ENCODE measurements around the gene NDRG2. TPM values are rescaled to one million over a fixed set of nuclear protein-coding genes. Genes with fewer than 3 reads are reported as not detected.

NDRG2 gene
- total RNA-seq, 1 donor from 2014 or later, result 11.8 TPM

DNA sequence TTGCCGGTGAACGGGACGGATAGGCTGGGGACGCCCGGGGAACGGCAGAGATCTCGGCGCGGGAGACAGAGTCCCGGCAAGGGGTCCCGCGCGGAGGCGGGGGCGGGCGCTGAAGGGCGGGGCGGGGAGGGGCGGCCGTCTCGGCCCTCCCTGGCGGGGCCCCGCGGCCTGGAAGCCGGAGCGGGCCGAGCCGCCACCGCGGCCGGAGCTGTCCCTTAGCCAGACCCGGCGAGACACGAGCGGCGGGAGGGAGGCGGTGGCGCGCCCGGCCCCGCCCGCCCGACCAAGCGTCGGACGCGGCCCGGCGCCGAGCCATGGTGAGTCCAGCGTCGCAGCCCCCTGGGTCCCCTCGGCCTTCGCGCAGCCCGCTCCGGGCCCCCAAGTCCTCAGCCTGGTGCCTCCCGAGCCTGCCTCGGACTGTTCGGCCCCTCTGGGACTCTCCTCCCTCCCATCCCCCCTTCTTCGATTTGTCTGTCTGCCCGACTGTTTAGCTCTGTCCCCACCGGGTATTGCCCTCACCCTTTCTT is 45.3 kb upstream of the NDRG2 start, which contains the start of gene ARHGEF40:
Gene ARHGEF40 (plus strand): TSS at position 222 of the 527 bp plus-strand sequence. CDS start 93 bp downstream, at position 315.
- H3K9me3 Mint-ChIP-seq (ENCODE audit: unreplicated experiment), result no peaks in the 10 kb centered on the region
- peak within 1 kb of the TSS; percentile 99 for H3K4me2 ChIP-seq (ENCODE audit: low read length)
- H3K4me3 ChIP-seq (ENCODE audit: insufficient read depth, low read depth, low read length), result peak within 1 kb of the TSS; percentile 81
- H3K4me3 Mint-ChIP-seq (ENCODE audit: unreplicated experiment), result peak within 1 kb of the TSS; percentile 94
- FAIRE-seq, result no peak
- no peak for TF ChIP-seq EZH2 (IDR thresholded peaks at IDR 0.05; ENCODE audit: insufficient read depth, low read length)
- TF ChIP-seq, protein P1, sequence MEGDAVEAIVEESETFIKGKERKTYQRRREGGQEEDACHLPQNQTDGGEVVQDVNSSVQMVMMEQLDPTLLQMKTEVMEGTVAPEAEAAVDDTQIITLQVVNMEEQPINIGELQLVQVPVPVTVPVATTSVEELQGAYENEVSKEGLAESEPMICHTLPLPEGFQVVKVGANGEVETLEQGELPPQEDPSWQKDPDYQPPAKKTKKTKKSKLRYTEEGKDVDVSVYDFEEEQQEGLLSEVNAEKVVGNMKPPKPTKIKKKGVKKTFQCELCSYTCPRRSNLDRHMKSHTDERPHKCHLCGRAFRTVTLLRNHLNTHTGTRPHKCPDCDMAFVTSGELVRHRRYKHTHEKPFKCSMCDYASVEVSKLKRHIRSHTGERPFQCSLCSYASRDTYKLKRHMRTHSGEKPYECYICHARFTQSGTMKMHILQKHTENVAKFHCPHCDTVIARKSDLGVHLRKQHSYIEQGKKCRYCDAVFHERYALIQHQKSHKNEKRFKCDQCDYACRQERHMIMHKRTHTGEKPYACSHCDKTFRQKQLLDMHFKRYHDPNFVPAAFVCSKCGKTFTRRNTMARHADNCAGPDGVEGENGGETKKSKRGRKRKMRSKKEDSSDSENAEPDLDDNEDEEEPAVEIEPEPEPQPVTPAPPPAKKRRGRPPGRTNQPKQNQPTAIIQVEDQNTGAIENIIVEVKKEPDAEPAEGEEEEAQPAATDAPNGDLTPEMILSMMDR (IDR thresholded peaks at IDR 0.05; ENCODE audit: insufficient read depth, low read depth, low read length), result no peak
- peaks cover 17% of the 10 kb centered on the region for H3K36me3 ChIP-seq (ENCODE audit: insufficient read depth, low read length)
- peaks cover 33% of the 10 kb centered on the region for H3K4me1 Mint-ChIP-seq (ENCODE audit: low read depth, unreplicated experiment)
- H4K20me1 ChIP-seq (ENCODE audit: insufficient read depth, low read length), result peaks cover 33% of the 10 kb centered on the region
- peak within 1 kb of the TSS; percentile 98 for H3K27ac Mint-ChIP-seq (ENCODE audit: unreplicated experiment)
- DNase-seq (ENCODE audit: low read depth), result peak; percentile 27
- H3K4me1 ChIP-seq (ENCODE audit: insufficient read depth, low read length), result peaks cover 32% of the 10 kb centered on the region
- H3K36me3 Mint-ChIP-seq (ENCODE audit: low read depth, unreplicated experiment), result peaks cover 11% of the 10 kb centered on the region
- H3K9me3 ChIP-seq (ENCODE audit: insufficient read depth, low read depth, low read length), result no peaks in the 10 kb centered on the region
- peak within 1 kb of the TSS; percentile 61 for H2AFZ ChIP-seq (ENCODE audit: low read depth, low read length)
- no peaks in the 10 kb centered on the region for H3K27me3 ChIP-seq (ENCODE audit: insufficient read depth, low read length)
- peaks cover 37% of the 10 kb centered on the region for H3K79me2 ChIP-seq (ENCODE audit: insufficient read depth, low read length)
- H3K27me3 Mint-ChIP-seq (ENCODE audit: low read depth, unreplicated experiment), result no peaks in the 10 kb centered on the region
- H3K27ac ChIP-seq (ENCODE audit: low read depth, low read length), result peak within 1 kb of the TSS; percentile 97
- peak within 1 kb of the TSS; percentile 98 for H3K9ac ChIP-seq (ENCODE audit: low read length)

DNA sequence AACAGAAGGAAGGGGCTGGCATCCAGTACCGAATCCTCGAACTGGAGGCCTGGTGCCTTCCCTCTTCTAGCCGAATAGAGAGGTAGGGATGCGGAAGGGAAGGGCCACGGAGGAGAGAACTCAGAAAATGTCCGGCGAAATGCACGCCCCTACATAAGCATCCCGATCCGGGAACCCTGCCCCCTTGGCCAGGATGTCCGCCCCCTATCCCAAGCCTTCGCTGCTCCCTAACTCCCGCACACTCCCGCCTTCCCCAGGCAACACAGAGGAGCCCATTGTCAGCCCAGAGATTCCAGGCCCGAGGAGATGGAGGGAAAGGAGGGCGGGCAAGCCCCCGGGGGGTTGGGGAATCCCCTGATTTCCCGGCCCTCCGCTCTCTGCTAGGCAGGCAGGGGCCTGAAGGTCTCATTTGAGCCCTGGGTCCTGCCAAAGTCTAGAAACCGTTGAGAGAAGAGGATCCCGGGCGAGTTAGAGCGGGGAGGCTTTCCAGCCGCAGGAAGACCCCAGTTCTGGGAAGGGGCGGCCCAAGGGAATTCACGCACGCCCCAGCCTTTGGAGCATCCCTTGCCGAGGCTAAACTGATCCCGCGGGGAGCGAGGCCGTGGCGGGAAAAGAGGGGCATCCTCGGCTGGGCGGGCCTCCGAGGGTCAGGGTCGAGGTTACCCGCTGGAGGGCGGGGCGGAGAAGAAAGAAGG is 44.7 kb upstream of the NDRG2 start:
- peak; percentile 23 for DNase-seq (ENCODE audit: low read depth)
- Histone ChIP-seq H3K36me3 (ENCODE audit: insufficient read depth, low read length) (peaks cover 17% of the 10 kb centered on the region), H3K9me3 (ENCODE audit: insufficient read depth, low read depth, low read length) (no peaks in the 10 kb centered on the region), H2AFZ (ENCODE audit: low read depth, low read length) (peak overlapping the region; percentile 61), H3K27me3 (ENCODE audit: insufficient read depth, low read length) (no peaks in the 10 kb centered on the region), H3K4me3 (ENCODE audit: insufficient read depth, low read depth, low read length) (peak overlapping the region; percentile 67), H3K4me1 (ENCODE audit: insufficient read depth, low read length) (peaks cover 32% of the 10 kb centered on the region), H4K20me1 (ENCODE audit: insufficient read depth, low read length) (peaks cover 27% of the 10 kb centered on the region), H3K9ac (ENCODE audit: low read length) (peak overlapping the region; percentile 98), H3K4me2 (ENCODE audit: low read length) (peak overlapping the region; percentile 99), H3K27ac (ENCODE audit: low read depth, low read length) (peak overlapping the region; percentile 97), H3K79me2 (ENCODE audit: insufficient read depth, low read length) (peaks cover 30% of the 10 kb centered on the region)
- TF ChIP-seq, protein P1 (IDR thresholded peaks at IDR 0.05; ENCODE audit: insufficient read depth, low read depth, low read length), result no peak
- TF ChIP-seq EZH2 (IDR thresholded peaks at IDR 0.05; ENCODE audit: insufficient read depth, low read length), result no peak
- H3K36me3 Mint-ChIP-seq (ENCODE audit: low read depth, unreplicated experiment), result peaks cover 7% of the 10 kb centered on the region
- no peaks in the 10 kb centered on the region for H3K27me3 Mint-ChIP-seq (ENCODE audit: low read depth, unreplicated experiment)
- H3K4me3 Mint-ChIP-seq (ENCODE audit: unreplicated experiment), result peak overlapping the region; percentile 90
- FAIRE-seq, result no peak
- H3K4me1 Mint-ChIP-seq (ENCODE audit: low read depth, unreplicated experiment), result peaks cover 34% of the 10 kb centered on the region
- peak overlapping the region; percentile 87 for H3K27ac Mint-ChIP-seq (ENCODE audit: unreplicated experiment)
- H3K9me3 Mint-ChIP-seq (ENCODE audit: unreplicated experiment), result no peaks in the 10 kb centered on the region
